Stimulated activated CD8-positive, alpha-beta memory T cell treated with anti-CD3 and anti-CD28 coated beads, Interleukin-4, amount 100 ng/mL, for 48 hours (primary cell): ENCODE data around the gene RPS27L.

Source experiments
- DNase-seq: peaks from one replicate; pipeline ENCODE4 v3.0.0-alpha.2; 2020

Gene RPS27L

DNA sequence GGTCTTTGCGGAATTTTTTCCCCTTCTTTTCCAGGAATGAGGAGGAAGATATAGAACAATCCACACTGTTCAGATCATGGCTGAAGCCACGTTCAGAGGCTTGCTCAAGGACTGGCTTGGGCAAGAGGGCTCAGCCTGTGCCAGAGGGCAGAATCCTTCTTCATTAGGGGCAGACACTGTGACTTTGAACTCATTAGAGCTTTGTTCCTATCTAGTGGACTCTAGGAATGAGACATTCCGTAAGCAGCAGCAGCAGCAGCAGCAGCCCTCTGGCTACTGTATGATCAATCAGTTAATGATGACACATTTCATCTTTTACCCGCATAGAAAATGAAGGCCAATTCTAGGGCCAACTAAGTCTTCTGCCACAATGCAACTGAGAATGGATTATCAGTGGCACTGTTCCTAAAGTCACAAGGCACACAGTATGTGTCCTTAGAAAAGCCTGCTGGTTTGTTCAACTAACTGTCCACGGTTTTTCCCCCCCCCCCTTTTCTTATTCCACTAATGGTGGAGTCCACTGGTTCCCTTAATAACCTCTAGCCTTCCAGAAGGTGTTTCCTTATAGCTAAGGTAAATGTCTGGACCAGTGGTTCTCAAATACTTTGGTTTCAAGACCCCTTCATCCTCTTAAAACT, 30.4 kb upstream of the RPS27L start:
- no peak for DNase-seq

DNA sequence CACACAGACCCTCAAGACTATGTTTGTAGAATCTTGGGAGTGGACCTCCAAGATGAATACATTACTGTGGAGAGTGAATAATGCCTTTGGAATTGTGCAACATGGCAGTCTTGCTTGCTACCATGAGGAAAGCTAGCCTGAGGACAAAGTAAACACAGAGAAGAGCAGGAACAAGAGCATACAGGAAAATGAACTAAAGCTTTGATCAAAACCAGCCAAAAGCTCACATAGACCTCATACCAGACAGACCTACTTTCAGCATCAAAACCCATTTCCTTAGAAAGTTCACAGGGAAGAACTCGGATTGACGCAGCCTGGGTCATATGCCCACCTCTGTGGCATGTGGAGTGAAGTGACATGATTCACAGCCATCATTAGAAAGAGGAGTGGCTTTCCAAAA, 28.8 kb upstream of the RPS27L start:
- DNase-seq: no peak

DNA sequence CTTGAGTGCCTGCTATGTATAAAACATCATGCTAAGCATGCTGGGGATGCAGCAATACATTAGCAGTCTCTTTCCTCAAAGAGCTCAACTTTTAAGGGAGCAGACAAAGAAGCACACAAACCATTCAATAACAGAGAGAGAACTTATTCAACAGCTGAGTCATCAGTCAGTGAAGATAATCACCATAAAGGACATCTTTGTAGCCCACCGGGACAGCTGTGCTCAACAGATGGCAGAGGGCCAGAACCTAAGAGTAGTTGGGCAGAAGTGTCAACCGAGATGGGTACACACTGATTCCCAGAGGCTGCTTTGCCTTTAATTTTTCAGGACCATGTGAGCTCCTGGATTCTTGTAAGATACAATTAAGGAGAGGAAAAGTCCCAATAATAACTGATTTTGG, 27.9 kb upstream of the RPS27L start:
- DNase-seq: no peak

DNA sequence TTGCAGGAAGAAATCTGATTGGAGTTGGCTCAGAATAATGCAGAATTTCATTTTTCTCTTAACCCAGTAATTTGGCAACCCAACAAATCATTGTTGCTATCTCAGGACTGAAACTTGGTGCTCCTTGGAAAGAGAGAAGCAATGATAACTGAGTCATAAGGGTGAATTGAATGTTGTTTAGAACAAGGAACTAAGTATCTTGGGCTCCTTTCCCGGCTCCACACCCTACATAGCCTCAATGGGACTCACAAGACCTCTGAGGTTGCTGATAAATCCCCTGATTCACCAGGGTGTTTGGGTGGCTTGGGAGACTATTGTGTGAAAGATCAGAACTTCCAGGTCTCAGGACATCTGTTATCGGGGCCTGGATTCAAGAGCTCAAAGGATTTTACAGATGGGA, 24.4 kb upstream of the RPS27L start:
- no peak for DNase-seq

DNA sequence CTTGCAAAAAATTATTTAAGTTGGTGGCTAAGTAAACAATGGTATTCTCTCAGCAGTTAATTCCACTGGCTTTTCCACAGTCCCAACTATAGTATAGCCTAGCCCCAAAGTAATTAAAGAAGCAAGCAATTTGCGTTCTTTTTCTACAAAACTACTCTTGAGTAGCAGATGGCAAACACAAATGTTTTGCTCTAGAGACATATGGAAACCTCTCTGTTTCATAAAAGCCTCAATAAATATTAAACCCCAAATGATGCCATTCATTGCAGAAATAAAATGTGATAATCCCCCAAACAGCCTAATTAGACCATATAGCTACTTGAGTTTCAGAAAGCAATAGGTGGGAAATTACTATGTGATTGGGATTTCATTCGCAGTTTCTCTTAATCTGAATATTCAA, 23.5 kb upstream of the RPS27L start:
- no peak for DNase-seq

DNA sequence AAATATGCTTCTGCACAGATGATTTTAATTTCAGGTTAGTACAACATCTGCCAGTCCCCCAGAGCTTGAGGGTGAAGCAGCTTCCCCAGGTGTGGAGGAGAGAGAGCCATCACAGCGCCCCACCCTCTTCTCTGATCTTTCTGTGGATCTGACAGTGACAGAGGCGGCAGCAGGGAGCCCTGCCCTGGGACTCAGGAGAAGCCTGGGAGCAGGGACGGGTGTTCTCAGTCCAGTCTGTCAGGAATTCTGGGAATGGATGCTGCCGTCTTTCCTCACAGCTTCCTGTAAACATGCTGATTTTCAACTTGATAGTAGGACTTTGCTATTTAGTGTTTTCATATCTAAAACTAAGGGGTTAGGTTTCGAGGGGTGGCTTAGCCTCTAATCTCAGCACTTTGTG, 20.8 kb upstream of the RPS27L start:
- DNase-seq: no peak

DNA sequence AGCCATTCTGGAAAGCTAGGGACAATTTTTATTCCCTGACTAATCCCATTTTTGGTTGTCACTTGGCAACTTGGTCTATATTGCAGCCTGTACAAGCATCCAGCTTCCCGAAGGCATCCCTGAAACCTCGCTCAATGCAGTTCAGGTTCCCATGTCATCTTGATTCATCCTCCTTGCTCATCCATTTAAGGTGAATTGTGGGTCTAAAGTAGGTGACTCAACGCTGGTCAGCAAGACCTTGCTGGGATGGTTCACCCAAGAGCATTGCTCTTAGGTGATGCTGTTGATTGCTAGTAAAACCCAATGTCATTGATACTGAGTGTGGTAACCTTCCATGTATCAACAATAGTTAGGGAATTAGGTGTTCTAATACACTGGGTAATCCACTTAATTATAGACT, 19.0 kb upstream of the RPS27L start:
- DNase-seq: no peak

DNA sequence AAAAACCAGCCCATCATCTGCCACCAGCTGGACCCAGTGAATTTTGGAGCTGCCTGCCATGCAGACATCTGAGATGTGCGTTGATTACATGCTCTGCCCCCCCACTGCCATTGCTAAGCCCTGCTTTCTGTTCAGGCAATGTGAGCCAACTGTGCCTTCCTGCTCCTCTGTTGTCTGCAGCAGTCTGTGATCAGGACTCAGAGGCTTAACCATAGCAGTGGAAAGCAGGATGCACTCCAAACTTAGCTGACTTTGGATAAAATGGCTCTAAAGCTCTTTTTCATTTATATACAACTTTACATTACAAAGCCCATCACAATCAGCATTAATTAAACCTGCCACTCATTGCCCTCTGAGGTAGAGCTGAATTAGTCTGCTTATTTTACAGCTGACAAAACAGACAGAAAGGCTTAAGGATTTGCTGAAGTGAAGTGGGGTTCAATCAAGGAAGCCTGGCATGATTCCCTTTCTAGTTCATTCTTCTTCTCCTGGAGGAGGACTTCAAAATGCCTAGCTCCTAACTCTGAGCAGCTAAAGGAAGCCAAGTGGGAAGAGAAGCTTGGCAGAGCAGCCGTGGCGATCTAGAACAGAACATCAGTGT, 15.7 kb upstream of the RPS27L start:
- no peak for DNase-seq

DNA sequence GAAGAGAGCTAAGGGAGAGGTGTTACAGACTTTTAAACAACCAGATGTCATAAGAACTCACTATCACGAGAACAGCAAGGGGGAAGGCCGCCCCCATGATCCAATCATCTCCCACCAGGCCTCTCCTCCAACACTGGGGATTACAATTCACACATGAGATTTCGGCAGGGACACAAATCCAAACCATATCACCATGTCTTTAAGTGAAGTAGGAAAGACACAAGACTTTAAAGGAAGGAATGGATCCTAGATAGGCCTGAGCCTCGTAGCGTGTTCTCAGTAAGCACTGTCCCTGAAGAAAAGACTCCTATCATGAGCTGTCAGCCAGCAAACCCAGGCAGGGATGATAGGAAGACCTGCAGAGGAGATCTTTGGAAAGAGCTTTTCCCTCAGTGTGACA, 15.1 kb upstream of the RPS27L start:
- no peak for DNase-seq

DNA sequence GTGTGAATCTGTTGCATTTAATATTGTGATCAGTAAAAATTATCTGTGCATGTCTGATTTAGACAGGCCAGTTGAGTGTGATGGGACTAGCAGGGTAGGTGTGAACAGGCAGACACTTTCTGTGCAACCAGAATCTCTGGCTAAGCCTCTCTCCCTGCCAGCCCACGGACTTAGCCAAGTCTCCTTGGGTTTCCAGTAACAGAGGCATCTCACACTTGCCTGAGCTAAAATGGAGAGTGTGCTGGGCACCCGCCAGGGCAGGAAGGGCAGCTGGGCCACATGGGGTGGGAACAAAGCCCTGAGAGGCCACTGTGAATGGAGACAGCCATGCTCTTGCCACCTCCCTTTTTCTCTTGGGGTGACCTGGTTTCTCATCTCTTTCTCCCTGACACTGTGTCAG, 12.5 kb upstream of the RPS27L start:
- no peak for DNase-seq

DNA sequence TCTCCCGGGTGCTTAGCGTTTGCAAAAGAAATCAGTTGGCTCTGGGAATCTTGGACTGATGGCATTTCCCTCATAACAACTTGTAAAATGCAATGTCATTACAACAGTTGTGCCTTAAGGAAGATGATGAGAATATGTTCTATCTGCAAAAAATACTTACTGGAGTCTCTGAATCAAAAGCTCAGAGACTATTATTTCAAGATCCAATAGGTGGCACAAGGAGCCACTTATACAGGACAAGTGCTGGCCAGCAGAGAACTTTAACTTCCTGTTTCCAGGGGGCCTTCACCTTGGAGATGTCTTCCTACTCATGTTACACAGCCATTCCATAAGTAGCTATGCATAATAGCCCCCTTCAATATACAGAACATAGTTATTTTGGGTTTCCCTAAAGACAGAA, 8.9 kb upstream of the RPS27L start:
- no peak for DNase-seq

DNA sequence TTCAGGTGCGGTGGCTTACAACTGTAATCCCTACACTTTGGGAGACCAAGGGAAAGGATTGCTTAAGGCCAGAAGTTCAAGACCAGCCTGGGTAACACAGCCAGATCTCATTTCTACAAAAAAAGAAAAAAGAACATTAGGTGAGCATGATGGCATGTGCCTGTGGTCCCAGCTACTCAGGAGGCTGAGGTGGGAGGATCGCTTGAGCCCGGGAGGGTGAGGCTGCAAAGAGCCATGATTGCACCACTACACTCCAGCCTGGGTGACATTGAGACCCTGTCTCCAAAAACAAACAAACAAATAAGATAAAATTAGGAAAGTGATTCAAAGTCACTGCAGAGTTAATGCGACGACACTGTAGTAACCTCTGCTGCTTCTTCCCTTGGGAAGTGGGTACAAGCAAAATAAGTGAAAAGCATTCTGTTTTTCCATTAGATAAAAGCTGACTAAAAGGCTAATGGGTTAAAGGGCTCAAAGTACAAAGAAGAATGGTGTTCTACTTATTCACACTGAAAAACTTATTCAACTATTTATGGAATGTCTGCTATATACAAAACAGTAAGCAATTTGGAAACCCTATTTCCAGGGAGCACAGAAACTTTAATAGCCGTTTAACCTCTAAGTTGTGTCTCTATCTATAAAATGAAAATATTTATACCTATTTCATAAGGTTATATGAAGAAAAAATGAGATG, 8.0 kb upstream of the RPS27L start:
- no peak for DNase-seq

DNA sequence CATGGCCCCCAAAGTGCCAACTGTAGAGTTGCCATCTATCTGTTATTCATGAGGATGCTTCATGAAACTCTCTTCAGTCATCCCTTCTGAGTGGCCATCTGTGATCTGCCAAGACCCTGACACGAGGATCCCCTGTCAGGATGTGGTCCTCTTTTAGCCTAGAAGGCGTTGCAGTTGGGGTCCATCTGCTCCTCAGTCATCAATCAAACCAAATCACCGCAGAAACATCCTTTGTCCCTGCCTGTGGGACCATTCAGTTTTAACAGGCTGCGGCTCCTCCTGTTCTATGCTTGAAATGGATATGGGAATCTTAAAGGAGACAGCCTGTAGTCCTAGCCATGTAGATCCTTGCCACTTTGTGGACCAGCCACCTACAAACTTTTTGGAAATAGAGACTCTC, 5.9 kb upstream of the RPS27L start:
- no peak for DNase-seq

DNA sequence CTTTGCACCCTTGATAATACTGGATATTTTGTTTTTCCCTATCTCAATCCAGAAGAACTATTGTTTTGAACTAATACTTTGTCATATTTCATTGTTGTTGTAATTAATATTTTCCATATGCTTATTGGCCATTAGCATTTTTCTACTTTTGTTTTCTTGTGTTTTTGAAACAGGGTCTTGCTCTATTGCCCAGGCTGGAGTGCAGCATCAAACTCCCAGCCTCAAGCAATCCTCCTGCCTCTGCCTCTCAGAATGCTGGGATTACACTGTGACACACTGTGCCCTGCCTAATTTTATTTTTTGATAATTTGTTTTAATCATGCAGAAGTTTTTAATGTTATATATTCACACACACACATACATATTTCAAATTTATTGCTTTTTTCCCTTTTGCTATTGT, 3.4 kb upstream of the RPS27L start:
- no peak for DNase-seq

DNA sequence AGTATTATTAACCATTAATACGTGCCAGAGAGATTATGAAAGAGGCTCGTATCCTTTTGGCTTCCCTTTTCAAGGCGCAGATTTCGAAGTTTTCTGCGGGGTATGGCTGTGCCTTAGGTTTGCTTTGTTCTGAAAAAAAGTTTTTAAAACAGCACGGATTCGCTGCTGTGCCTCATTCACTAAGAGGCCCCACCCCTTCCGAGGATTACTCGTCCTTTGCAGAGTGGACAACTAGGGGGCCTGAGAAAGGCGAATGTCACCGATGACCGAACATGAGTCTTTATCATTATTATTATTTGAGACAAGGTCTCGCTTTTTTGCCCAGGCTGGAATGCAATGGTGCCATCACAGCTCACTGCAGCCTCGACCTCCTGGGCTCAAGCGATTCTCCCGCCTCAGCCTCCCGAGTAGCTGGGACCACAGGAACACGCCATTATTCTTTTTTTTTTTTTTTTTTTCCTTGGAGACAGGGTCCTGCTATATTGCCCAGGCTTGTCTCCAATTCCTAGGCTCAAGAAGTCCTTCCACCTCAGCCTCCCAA, 684 bp upstream of the RPS27L start:
- DNase-seq: peak; percentile 51

DNA sequence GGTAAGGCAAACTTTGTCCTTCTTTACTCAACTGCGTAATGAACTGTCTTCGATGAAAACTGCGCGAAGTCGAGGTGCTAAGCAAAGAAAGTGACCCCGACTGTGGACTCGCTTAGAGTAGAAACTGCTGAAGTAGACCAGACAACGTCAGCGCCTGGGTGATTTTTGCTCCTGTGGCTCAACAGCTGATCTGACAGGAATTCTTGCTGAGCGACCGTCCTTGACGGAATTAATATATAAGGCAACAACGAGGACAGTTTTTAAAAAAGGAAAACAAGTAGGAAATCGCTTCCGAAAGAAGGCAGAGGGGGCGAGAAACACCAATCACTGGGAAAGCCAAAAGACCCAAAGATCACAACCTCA, 541 bp downstream of the RPS27L start:
- DNase-seq: peak; percentile 42

DNA sequence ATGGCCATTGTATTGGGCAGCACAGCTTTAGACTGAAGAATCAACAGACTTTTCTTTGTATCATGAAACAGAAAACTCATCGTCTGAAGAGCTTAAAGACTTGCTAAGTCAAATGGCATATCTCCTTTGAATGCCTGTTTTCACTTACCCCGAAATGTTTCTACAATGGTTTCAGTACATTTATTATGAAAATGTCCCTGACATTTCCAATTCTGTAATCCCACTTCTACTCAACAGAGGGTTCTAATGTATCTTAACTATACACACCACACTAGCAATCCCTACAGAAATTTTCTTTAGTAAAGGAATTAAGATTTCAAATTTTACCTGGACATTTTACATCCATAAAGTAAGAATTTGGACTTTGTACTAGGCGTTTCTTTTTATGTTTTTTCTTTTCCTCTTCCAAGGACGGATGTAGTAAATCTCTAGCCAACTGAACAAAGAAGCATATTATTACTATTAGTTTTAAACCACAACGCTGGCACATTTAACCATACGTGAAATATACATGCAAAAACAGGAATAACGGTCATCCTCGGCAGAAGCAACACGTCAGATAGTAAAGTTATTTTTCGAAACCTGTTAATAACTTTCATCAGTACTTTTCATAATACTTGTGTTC, 1.1 kb downstream of the RPS27L start:
- DNase-seq: no peak

DNA sequence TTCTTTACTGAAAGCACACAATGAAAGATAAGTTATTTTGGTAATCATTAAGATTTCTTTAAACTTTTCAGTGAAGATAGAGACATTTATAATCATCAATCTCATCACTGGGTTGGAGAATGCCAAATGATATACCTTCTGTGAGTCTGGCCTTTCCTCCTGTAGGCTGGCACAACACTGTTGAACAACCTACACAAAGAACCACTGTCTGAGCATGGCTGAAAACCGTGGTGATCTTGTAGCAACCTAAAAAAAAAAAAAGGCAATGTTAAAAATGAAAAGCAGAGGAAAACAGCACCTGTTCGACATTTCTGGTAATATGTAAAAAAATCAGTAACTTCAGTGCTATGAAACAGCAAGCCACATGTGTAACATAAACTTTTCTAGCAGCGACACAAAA, 1.8 kb downstream of the RPS27L start:
- no peak for DNase-seq

DNA sequence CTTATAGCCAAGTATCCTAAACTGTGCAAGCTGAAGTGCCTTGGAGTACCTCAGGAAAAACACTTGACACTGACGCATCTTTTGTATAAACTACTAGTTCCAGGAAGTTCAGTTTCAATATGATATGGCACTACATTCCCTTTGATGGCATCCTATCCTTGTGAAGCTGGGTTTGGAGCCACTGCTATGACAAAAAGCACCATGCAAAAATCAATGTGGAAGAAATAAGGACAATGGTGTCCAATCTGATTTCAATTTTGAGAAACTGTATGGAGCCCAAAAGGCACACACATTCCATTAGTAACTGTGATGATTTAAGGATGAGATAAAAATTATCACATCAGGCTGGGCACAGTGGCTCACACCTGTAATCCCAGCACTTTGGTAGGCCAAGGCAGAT, 5.6 kb downstream of the RPS27L start:
- DNase-seq: no peak

DNA sequence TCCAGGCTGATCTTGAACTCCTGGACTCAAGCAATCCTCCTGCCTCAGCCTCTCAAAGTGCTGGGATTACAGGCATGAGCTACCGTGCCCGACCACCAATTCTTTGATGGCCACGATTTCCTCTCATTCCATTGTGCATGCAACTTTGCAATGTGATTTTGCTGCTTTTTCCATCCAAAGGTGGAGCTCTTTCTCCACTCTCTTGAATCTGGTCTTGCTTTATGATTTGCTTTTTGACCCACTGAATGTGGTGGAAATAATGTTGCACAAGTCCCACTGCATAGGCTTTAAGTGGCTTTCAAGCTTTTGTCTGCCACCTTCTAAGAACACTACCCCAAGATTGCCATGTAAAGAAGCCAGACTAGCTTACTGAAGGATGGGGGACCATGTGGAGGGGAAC, 10.6 kb downstream of the RPS27L start:
- no peak for DNase-seq

DNA sequence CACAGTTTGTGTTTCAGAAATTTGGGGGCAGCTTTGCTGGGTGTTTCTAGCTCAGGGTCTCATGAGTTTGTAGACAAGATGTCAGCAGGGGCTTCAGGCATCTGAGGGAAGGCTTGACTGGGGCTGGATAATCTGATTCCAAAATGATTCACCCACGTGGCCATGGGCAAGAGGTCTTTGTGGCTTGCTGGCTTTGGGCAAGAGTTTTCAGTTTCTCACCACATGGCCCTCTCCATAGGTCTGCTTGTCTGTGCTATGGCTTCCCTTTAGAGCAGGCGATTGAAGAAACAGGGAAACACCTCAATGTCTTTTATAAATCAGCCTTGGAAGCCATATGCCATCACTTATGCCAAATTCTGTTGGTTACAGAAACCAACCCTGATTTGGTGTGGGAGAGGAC, 11.9 kb downstream of the RPS27L start:
- DNase-seq: no peak

DNA sequence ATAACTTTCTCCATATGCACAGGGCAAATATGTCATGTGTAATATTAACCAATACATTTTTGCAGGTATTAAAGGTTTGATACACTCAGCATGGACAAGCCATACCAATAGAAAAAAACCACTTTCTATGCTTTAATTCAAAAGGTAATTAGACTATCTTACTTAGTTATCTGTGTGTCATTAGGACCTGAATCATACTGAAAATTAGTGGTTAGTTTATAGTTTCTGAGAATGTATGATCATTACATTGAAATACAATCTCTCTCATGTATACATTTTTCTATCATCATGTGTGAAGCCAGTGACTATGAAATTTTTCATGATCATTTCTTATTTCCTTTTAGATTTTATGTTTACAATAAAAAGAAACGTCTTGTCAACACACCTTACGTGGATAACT, 16.3 kb downstream of the RPS27L start:
- DNase-seq: no peak

DNA sequence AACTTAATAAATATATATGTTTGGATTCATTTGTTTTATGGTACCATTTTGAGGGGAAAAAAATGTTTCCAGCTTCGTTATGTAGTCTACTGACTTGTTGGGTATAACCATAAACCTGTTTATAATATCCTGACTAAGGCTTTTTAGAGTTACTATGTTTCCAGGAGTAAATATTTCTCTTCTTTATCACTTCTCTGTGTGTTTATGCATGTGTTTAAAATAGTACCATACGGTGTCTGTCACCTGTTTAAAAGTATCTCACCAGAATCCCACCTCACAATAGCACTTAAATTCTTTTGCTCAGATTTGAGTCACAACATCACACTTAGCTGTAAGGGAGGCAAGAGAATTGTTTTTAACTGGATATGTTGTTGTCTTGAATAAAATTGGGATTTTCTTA, 20.5 kb downstream of the RPS27L start:
- DNase-seq: no peak

DNA sequence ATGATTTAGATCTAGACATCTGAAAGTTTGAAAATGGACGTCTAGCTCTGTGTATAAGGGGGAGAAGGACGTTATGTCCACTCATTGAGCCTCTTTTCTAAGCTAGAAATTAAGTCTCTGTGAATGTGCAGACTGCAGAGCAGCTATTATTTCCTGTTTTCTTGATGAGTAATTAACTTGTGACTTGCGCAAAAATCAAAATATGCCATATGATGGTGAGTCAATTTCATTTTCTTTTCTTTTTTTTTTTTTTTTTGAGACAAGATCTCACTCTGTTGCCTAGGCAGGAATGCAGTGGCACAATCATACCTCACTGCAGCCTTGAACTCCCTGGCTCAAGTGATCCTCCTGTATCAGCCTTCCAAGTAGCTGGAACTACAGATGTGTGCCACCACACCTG, 21.5 kb downstream of the RPS27L start:
- no peak for DNase-seq
